H1 (cell line): ENCODE data around the gene SEMA4D.

Experiments used
- ATF2 ChIP-seq: IDR thresholded peaks from 2 replicates; pipeline ENCODE4 v1.6.1; 2012; ENCODE audit warnings: low read length, inconsistent platforms
- CEBPB ChIP-seq: IDR thresholded peaks from 2 replicates; pipeline ENCODE4 v1.6.1; 2012; ENCODE audit warnings: low read depth, low read length
- CTCF ChIP-seq, 3 experiments: IDR thresholded peaks; 1 replicate in 2 of 3; 2 replicates in 1 of 3; pipeline versions ENCODE4 v1.5.1 to v1.6.1; 2011; ENCODE audit warnings: low read length in 3 of 3, mild to moderate bottlenecking in 3 of 3, inconsistent platforms in 2 of 3, low read depth in 1 of 3, moderate library complexity in 1 of 3; ENCODE audit not compliant: insufficient read depth in 1 of 3; ENCODE audit errors: control extremely low read depth in 1 of 3
- EGR1 ChIP-seq: IDR thresholded peaks from 2 replicates; pipeline ENCODE4 v1.6.1; 2011; ENCODE audit warnings: low read depth, low read length, borderline replicate concordance
- EZH2 ChIP-seq: fragments of 200-600 bp; sonication (generic); IDR thresholded peaks from 2 replicates; pipeline ENCODE4 v1.7.1; 2012; ENCODE audit warnings: low read depth, mild to moderate bottlenecking, moderate library complexity, low read length, inconsistent platforms; ENCODE audit not compliant: severe bottlenecking
- MAX ChIP-seq: IDR thresholded peaks from 2 replicates; pipeline ENCODE4 v1.6.1; 2012; ENCODE audit warnings: inconsistent platforms
- POLR2A ChIP-seq, 2 experiments: IDR thresholded peaks; 1 replicate in 1 of 2; 2 replicates in 1 of 2; pipeline ENCODE4 v1.6.1; 2011; ENCODE audit warnings: low read depth in 2 of 2, low read length in 2 of 2, mild to moderate bottlenecking in 2 of 2; ENCODE audit errors: control extremely low read depth in 1 of 2
- POLR2AphosphoS5 ChIP-seq: IDR thresholded peaks from 2 replicates; pipeline ENCODE4 v1.6.1; 2011; ENCODE audit warnings: low read depth, low read length
- RAD21 ChIP-seq, 2 experiments: IDR thresholded peaks in 1 of 2; conservative IDR thresholded peaks in 1 of 2; 2 replicates each; pipeline ENCODE4 v1.6.1; 2011; ENCODE audit warnings: low read depth in 2 of 2, low read length in 2 of 2, improper control_type of control experiment in 1 of 2, inconsistent platforms in 1 of 2, mild to moderate bottlenecking in 1 of 2, moderate library complexity in 1 of 2
- SIX5 ChIP-seq: IDR thresholded peaks from 2 replicates; pipeline ENCODE4 v1.6.1; 2011; ENCODE audit warnings: mild to moderate bottlenecking, low read depth, low read length
- TAF7 ChIP-seq: optimal IDR thresholded peaks from 2 replicates; pipeline ENCODE3; 2011; ENCODE audit warnings: low read depth, mild to moderate bottlenecking, inconsistent platforms, low read length, moderate library complexity, borderline replicate concordance
- TBP ChIP-seq: IDR thresholded peaks from 2 replicates; pipeline ENCODE4 v1.6.1; 2011; ENCODE audit warnings: low read depth, low read length, improper control_type of control experiment
- TEAD4 ChIP-seq: IDR thresholded peaks from 2 replicates; pipeline ENCODE4 v1.6.1; 2012; ENCODE audit warnings: low read depth, low read length, inconsistent platforms, mixed read lengths
- USF2 ChIP-seq: IDR thresholded peaks from 2 replicates; pipeline ENCODE4 v1.6.1; 2011; ENCODE audit warnings: low read length, improper control_type of control experiment

- TF ChIP-seq CTCF (IDR thresholded peaks at IDR 0.05; ENCODE audit: control extremely low read depth in 1 of 3, insufficient read depth in 1 of 3, low read depth in 1 of 3, low read length in 3 of 3), result no peak
- TF ChIP-seq RAD21 (IDR thresholded peaks at IDR 0.05 in 1 of 2, conservative IDR thresholded peaks at IDR 0.05 in 1 of 2; ENCODE audit: low read depth in 2 of 2, low read length in 2 of 2), result no peak
- no peak for TF ChIP-seq POLR2AphosphoS5
- TF ChIP-seq CEBPB, result no peak
- TF ChIP-seq ATF2, result no peak
- no peak for TF ChIP-seq EZH2
- no peak for TF ChIP-seq TEAD4
- no peak for TF ChIP-seq EGR1
- no peak for TF ChIP-seq MAX
- TF ChIP-seq SIX5, result no peak
- no peak for TF ChIP-seq USF2
- TF ChIP-seq POLR2A (IDR thresholded peaks at IDR 0.05; ENCODE audit: control extremely low read depth in 1 of 2, low read depth in 2 of 2, low read length in 2 of 2), result no peak
- TF ChIP-seq TBP, result no peak
- TF ChIP-seq TAF7, result no peak
These were observed 150.3 kb downstream of the SEMA4D start for GRCh38 chr9:89347651-89348050.
